Esophagus squamous epithelium (tissue), 4 donors: ENCODE results near the gene SPTBN5.

Experiments used
- CTCF ChIP-seq, 6 experiments: fragments of 450-650 bp in 4 of 6; fragments of 200-600 bp in 2 of 6; sonication (generic) in 2 of 6; IDR thresholded peaks; one replicate each; pipeline ENCODE4 v1.5.1; 2016 to 2019; ENCODE audit warnings: antibody characterized with exemption in 6 of 6, mild to moderate bottlenecking in 4 of 6, moderate library complexity in 4 of 6
- POLR2A ChIP-seq, 4 donors: fragments of 450-650 bp; IDR thresholded peaks; one replicate each; pipeline ENCODE4 v1.6.1; 2017; ENCODE audit warnings: antibody characterized with exemption in 4 of 4, mild to moderate bottlenecking in 4 of 4, moderate library complexity in 3 of 4

- no peak for TF ChIP-seq CTCF (IDR thresholded peaks at IDR 0.05)
- no peak for TF ChIP-seq POLR2A (IDR thresholded peaks at IDR 0.05)
Observed at GRCh38 chr15:41887161-41887560, 6.7 kb downstream of the SPTBN5 start.
